Transverse colon (tissue), 4 donors: ENCODE measurements around the gene NEDD4L. TPM values are rescaled to one million over a fixed set of nuclear protein-coding genes. Genes with fewer than 3 reads are reported as not detected.

Experiments used
- DNase-seq: peaks from one replicate; pipeline ENCODE4 v3.0.0-alpha.2; 2019
- H3K27ac ChIP-seq, 4 donors: fragments of 200-600 bp; sonication (generic); 2 replicates each; pipeline ENCODE4 v1.5.1; 2016 to 2018; ENCODE audit warnings: inconsistent platforms in 4 of 4
- H3K27me3 ChIP-seq: fragments of 200-600 bp; sonication (generic); 2 replicates; pipeline ENCODE4 v1.5.1; 2017; ENCODE audit warnings: inconsistent platforms
- H3K36me3 ChIP-seq, 4 donors: fragments of 200-600 bp; sonication (generic); 2 replicates each; pipeline ENCODE4 v1.5.1; 2017 to 2019; ENCODE audit warnings: inconsistent platforms in 4 of 4
- H3K4me1 ChIP-seq, 4 donors: fragments of 200-600 bp; sonication (generic); 2 replicates each; pipeline ENCODE4 v1.5.1; 2017 to 2020; ENCODE audit warnings: inconsistent platforms in 4 of 4
- H3K4me3 ChIP-seq, 4 donors: fragments of 200-600 bp; sonication (generic); 1 replicate in 1 of 4; 2 replicates in 3 of 4; pipeline versions ENCODE4 v1.5.1 to v1.6.1; 2017 to 2019; ENCODE audit warnings: inconsistent platforms in 4 of 4
- H3K9me3 ChIP-seq, 2 donors: fragments of 200-600 bp; sonication (generic); 2 replicates each; pipeline ENCODE4 v1.5.1; 2017 to 2019; ENCODE audit warnings: inconsistent platforms in 2 of 2
- EP300 ChIP-seq: sonication (generic); formaldehyde crosslinking; IDR thresholded peaks from one replicate; pipeline ENCODE4 v1.6.1; 2017; ENCODE audit warnings: antibody characterized with exemption, low read depth
- POLR2A ChIP-seq: fragments of 450-650 bp; IDR thresholded peaks from one replicate; pipeline ENCODE4 v1.6.1; 2016; ENCODE audit warnings: antibody characterized with exemption, mild to moderate bottlenecking, moderate library complexity
- POLR2AphosphoS5 ChIP-seq, 3 donors: sonication (generic); formaldehyde crosslinking; IDR thresholded peaks; one replicate each; pipeline ENCODE4 v1.6.1; 2016; ENCODE audit warnings: antibody characterized with exemption in 3 of 3
- WGBS, 2 donors: methylation state at CpG; one replicate each; pipeline ENCODE4 v1.1.5; 2018; ENCODE audit warnings: low coverage in 1 of 2; 5-methylcytosine and 5-hydroxymethylcytosine counted together
- in situ Hi-C, 4 donors: fragments of 200-750 bp; cut with MboI; loops; one replicate each; pipeline versions ENCODE4 v1.15.0 to v1.15.1; 2017; ENCODE audit warnings: low sequenced_read_pairs in 3 of 4, low pct_ligation_motif_present in 1 of 4, low pct_unique_long_range_greater_than_20kb in 1 of 4
- intact Hi-C: fragments of 100-400 bp; cut with DNase I; formaldehyde crosslinking; loops from one replicate; pipeline ENCODE4 v1.15.1; 2023; ENCODE audit warnings: low total_unique reads
- total RNA-seq, 4 donors: library from RNA; depleted of rRNA; stranded (reverse); fragments of >200 nt; gene quantifications; one replicate each; pipeline ENCODE4 v1.1.0, GENCODE V29; 2016
- TF ChIP-seq, protein P1 (sequence below), 5 experiments: fragments of 200-600 bp in 3 of 5; fragments of 450-650 bp in 2 of 5; sonication (generic) in 3 of 5; IDR thresholded peaks; 1 replicate in 2 of 5; 2 replicates in 3 of 5; pipeline ENCODE4 v1.5.1; 2016 to 2017; ENCODE audit warnings: antibody characterized with exemption in 5 of 5, inconsistent platforms in 3 of 5, mild to moderate bottlenecking in 2 of 5, moderate library complexity in 1 of 5

NEDD4L gene
- total RNA-seq, 4 donors from 2014 or later: 217 to 773 (median 305) TPM

- Histone ChIP-seq H3K4me3 (no peak overlapping the region), H3K27ac (no peak overlapping the region), H3K27me3 (no peaks in the 10 kb centered on the region), H3K36me3 (no peaks in the 10 kb centered on the region), H3K4me1 (peaks cover 6 to 53% (median 20%) of the 10 kb centered on the region in 4 donors), H3K9me3 (no peaks in the 10 kb centered on the region)
- WGBS, 2 donors: 87 to 100% methylated on average over 1 to 2 of the region's 2 CpGs
- DNase-seq: no peak
- in situ Hi-C loops (no loop called here), intact Hi-C loops (no loop called here)
- TF ChIP-seq EP300 (no peak), POLR2A (no peak), POLR2AphosphoS5 (IDR thresholded peaks at IDR 0.05) (no peak)
- TF ChIP-seq, protein P1, sequence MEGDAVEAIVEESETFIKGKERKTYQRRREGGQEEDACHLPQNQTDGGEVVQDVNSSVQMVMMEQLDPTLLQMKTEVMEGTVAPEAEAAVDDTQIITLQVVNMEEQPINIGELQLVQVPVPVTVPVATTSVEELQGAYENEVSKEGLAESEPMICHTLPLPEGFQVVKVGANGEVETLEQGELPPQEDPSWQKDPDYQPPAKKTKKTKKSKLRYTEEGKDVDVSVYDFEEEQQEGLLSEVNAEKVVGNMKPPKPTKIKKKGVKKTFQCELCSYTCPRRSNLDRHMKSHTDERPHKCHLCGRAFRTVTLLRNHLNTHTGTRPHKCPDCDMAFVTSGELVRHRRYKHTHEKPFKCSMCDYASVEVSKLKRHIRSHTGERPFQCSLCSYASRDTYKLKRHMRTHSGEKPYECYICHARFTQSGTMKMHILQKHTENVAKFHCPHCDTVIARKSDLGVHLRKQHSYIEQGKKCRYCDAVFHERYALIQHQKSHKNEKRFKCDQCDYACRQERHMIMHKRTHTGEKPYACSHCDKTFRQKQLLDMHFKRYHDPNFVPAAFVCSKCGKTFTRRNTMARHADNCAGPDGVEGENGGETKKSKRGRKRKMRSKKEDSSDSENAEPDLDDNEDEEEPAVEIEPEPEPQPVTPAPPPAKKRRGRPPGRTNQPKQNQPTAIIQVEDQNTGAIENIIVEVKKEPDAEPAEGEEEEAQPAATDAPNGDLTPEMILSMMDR (IDR thresholded peaks at IDR 0.05): no peak
Observed at GRCh38 chr18:58023108-58023507, 20.9 kb upstream of the NEDD4L start.

DNA sequence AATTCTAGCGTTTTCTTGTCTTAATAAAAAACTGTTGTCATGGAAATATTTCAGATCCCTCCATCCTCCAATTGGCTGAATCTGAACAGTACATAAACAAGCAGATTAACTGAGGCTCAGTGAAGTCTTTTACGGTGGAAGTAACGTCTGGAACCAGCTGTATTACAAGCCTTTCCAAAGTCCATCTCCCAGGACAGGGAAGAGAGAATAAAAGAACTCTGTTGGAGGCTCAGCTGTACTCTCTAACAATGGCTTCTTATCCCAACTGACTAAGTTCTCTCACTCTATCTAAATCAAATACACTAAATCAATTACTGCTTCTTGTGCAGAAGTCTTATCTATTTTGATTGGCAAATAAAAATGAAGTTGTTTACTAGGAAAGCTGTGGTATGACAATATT lies 19.9 kb upstream of the NEDD4L start:
- intact Hi-C loops: no loop called here
- no peaks in the 10 kb centered on the region for H3K36me3 ChIP-seq
- peak overlapping the region; percentile 38 to 68 (median 45) for H3K27ac ChIP-seq
- no peaks in the 10 kb centered on the region for H3K9me3 ChIP-seq
- 28 to 39% methylated on average over 1 to 3 of the region's 3 CpGs for WGBS, 2 donors
- no peaks in the 10 kb centered on the region for H3K27me3 ChIP-seq
- in situ Hi-C loops: no loop called here
- H3K4me3 ChIP-seq: no peak overlapping the region
- DNase-seq: no peak
- peaks cover 6 to 60% (median 20%) of the 10 kb centered on the region in 4 donors for H3K4me1 ChIP-seq
- TF ChIP-seq POLR2A (no peak), POLR2AphosphoS5 (IDR thresholded peaks at IDR 0.05) (peak in 1 of 3 donors; percentile 24)
- TF ChIP-seq, protein P1 (IDR thresholded peaks at IDR 0.05): no peak

GRCh38 chr18:58025205-58025604 lies 18.8 kb upstream of the NEDD4L start:
- Histone ChIP-seq H3K4me1 (peaks cover 6 to 60% (median 16%) of the 10 kb centered on the region in 4 donors), H3K27me3 (no peaks in the 10 kb centered on the region), H3K36me3 (no peaks in the 10 kb centered on the region), H3K27ac (peak overlapping the region in 2 of 4 donors; percentile 38 to 68), H3K9me3 (no peaks in the 10 kb centered on the region), H3K4me3 (no peak overlapping the region)
- in situ Hi-C loops (loop anchor here in 1 of 4 donors (25.0 kb wide), 1 partner anchor 138 kb away; no protein-coding TSS in a partner anchor), intact Hi-C loops (no loop called here)
- WGBS, 2 donors: 76 to 86% methylated on average over 2 to 7 of the region's 7 CpGs
- DNase-seq: no peak
- TF ChIP-seq POLR2A (no peak), EP300 (no peak), POLR2AphosphoS5 (IDR thresholded peaks at IDR 0.05) (no peak)
- TF ChIP-seq, protein P1 (IDR thresholded peaks at IDR 0.05): no peak

- Histone ChIP-seq H3K27me3 (no peaks in the 10 kb centered on the region), H3K4me1 (peaks cover 6 to 55% (median 13%) of the 10 kb centered on the region in 4 donors), H3K9me3 (no peaks in the 10 kb centered on the region), H3K4me3 (no peak overlapping the region), H3K36me3 (no peaks in the 10 kb centered on the region), H3K27ac (no peak overlapping the region)
- 43 to 49% methylated on average over 2 of the region's 2 CpGs for WGBS, 2 donors
- intact Hi-C loops (no loop called here), in situ Hi-C loops (loop anchor here in 1 of 4 donors (25.0 kb wide), 1 partner anchor 138 kb away; no protein-coding TSS in a partner anchor)
- DNase-seq: no peak
- TF ChIP-seq EP300 (no peak), POLR2A (no peak), POLR2AphosphoS5 (IDR thresholded peaks at IDR 0.05) (no peak)
- TF ChIP-seq, protein P1 (IDR thresholded peaks at IDR 0.05): no peak
Observed at GRCh38 chr18:58025733-58026132, 18.3 kb upstream of the NEDD4L start.
